ENCODE data around the gene GIGYF2.

GIGYF2 gene

GRCh38 chr2:232884001-232884421, 186.9 kb downstream of the GIGYF2 start:
- Histone ChIP-seq H3K4me2 (no peak overlapping the region), H3K9me3 (replicated peaks in 1 of 11) (no peaks in the 10 kb centered on the region), H3K36me3 (no peaks in the 10 kb centered on the region), H3K27ac (no peak overlapping the region), H3K27me3 (peaks cover 0 to under 1% (median 0%) of the 10 kb centered on the region in 11 experiments; a peak in 3 of 22 replicates), H3K4me3 (no peak overlapping the region), H3K4me1 (peaks cover 0 to 9% (median 6%) of the 10 kb centered on the region in 10 experiments; a peak in 8 of 20 replicates), H3K9ac (no peak overlapping the region), H4K20me1 (peaks cover 0 to 19% (median 0%) of the 10 kb centered on the region in 11 experiments; a peak in 4 of 22 replicates)
- TF ChIP-seq Cebpa-rat (IDR thresholded peaks at IDR 0.05), result no peak

GRCh38 chr2:232884549-232885263, 187.6 kb downstream of the GIGYF2 start:
- Histone ChIP-seq H3K9ac (no peak overlapping the region), H3K27ac (no peak overlapping the region), H3K4me1 (peaks cover 0 to 9% (median 6%) of the 10 kb centered on the region in 10 experiments; a peak in 8 of 20 replicates), H3K27me3 (no peaks in the 10 kb centered on the region), H3K4me2 (no peak overlapping the region), H3K36me3 (no peaks in the 10 kb centered on the region), H3K4me3 (no peak overlapping the region), H4K20me1 (peaks cover 0 to 12% (median 0%) of the 10 kb centered on the region in 11 experiments; a peak in 3 of 22 replicates), H3K9me3 (replicated peaks in 1 of 11) (no peaks in the 10 kb centered on the region)
- no peak for TF ChIP-seq Cebpa-rat (IDR thresholded peaks at IDR 0.05)

- Histone ChIP-seq H3K4me3 (no peak overlapping the region), H3K4me1 (peaks cover 0 to 8% (median 6%) of the 10 kb centered on the region in 10 experiments; a peak in 9 of 20 replicates), H3K36me3 (no peaks in the 10 kb centered on the region), H3K27ac (no peak overlapping the region), H3K9me3 (replicated peaks in 1 of 11) (no peaks in the 10 kb centered on the region), H3K9ac (no peak overlapping the region), H3K27me3 (no peaks in the 10 kb centered on the region), H4K20me1 (peaks cover 0 to 12% (median 0%) of the 10 kb centered on the region in 11 experiments; a peak in 3 of 22 replicates), H3K4me2 (no peak overlapping the region)
- TF ChIP-seq Cebpa-rat (IDR thresholded peaks at IDR 0.05), result no peak
Observed at GRCh38 chr2:232885264-232885961, 188.3 kb downstream of the GIGYF2 start.

GRCh38 chr2:232886176-232886575, 189.0 kb downstream of the GIGYF2 start:
- no peak overlapping the region for H3K27ac ChIP-seq
- no peak for TF ChIP-seq Cebpa-rat (IDR thresholded peaks at IDR 0.05)
- H3K36me3 ChIP-seq, result no peaks in the 10 kb centered on the region
- H3K4me3 ChIP-seq, result no peak overlapping the region
- H3K4me2 ChIP-seq, result no peak overlapping the region
- H3K4me1 ChIP-seq, result peaks cover 0 to 8% (median 7%) of the 10 kb centered on the region in 10 experiments; a peak in 16 of 20 replicates
- H3K9ac ChIP-seq, result no peak overlapping the region
- no peaks in the 10 kb centered on the region for H3K9me3 ChIP-seq (replicated peaks in 1 of 11)
- H4K20me1 ChIP-seq, result peaks cover 0 to 12% (median 0%) of the 10 kb centered on the region in 11 experiments; a peak in 2 of 22 replicates
- H3K27me3 ChIP-seq, result no peaks in the 10 kb centered on the region

GRCh38 chr2:232886632-232887031, 189.5 kb downstream of the GIGYF2 start:
- Histone ChIP-seq H4K20me1 (peaks cover 0 to 12% (median 0%) of the 10 kb centered on the region in 11 experiments; a peak in 2 of 22 replicates), H3K27me3 (no peaks in the 10 kb centered on the region), H3K4me2 (no peak overlapping the region), H3K36me3 (no peaks in the 10 kb centered on the region), H3K4me3 (no peak overlapping the region), H3K4me1 (peaks cover 0 to 10% (median 9%) of the 10 kb centered on the region in 10 experiments; a peak in 16 of 20 replicates), H3K9ac (no peak overlapping the region), H3K27ac (no peak overlapping the region), H3K9me3 (replicated peaks in 1 of 11) (no peaks in the 10 kb centered on the region)
- no peak for TF ChIP-seq Cebpa-rat (IDR thresholded peaks at IDR 0.05)

GRCh38 chr2:232887171-232887850, 190.2 kb downstream of the GIGYF2 start:
- no peak overlapping the region for H3K27ac ChIP-seq
- TF ChIP-seq Cebpa-rat (IDR thresholded peaks at IDR 0.05), result no peak
- H3K36me3 ChIP-seq, result no peaks in the 10 kb centered on the region

GRCh38 chr2:232888099-232888836, 191.1 kb downstream of the GIGYF2 start:
- no peak overlapping the region for H3K4me2 ChIP-seq
- no peaks in the 10 kb centered on the region for H3K27me3 ChIP-seq
- H3K27ac ChIP-seq, result no peak overlapping the region
- no peak overlapping the region for H3K9ac ChIP-seq
- H3K36me3 ChIP-seq, result no peaks in the 10 kb centered on the region
- TF ChIP-seq Cebpa-rat (IDR thresholded peaks at IDR 0.05), result no peak
- peaks cover 0 to 10% (median 9%) of the 10 kb centered on the region in 10 experiments; a peak in 16 of 20 replicates for H3K4me1 ChIP-seq
- H3K4me3 ChIP-seq, result no peak overlapping the region
- H4K20me1 ChIP-seq, result peaks cover 0 to 12% (median 0%) of the 10 kb centered on the region in 11 experiments; a peak in 2 of 22 replicates
- no peaks in the 10 kb centered on the region for H3K9me3 ChIP-seq (replicated peaks in 1 of 11)

More at GRCh38 chr2:232887171-232887850, 190.2 kb downstream of the GIGYF2 start:
- H3K4me1 ChIP-seq, result peaks cover 0 to 10% (median 9%) of the 10 kb centered on the region in 10 experiments; a peak in 16 of 20 replicates
- H3K4me2 ChIP-seq, result no peak overlapping the region
- peaks cover 0 to 12% (median 0%) of the 10 kb centered on the region in 11 experiments; a peak in 2 of 22 replicates for H4K20me1 ChIP-seq
- no peaks in the 10 kb centered on the region for H3K9me3 ChIP-seq (replicated peaks in 1 of 11)
- H3K4me3 ChIP-seq, result no peak overlapping the region
- no peak overlapping the region for H3K9ac ChIP-seq
- H3K27me3 ChIP-seq, result no peaks in the 10 kb centered on the region

- H3K27ac ChIP-seq, result no peak overlapping the region
- H3K9me3 ChIP-seq (replicated peaks in 1 of 11), result no peaks in the 10 kb centered on the region
- H4K20me1 ChIP-seq, result peaks cover 0 to 12% (median 0%) of the 10 kb centered on the region in 11 experiments; a peak in 2 of 22 replicates
- H3K4me1 ChIP-seq, result peaks cover 0 to 10% (median 9%) of the 10 kb centered on the region in 10 experiments; a peak in 16 of 20 replicates
- H3K36me3 ChIP-seq, result no peaks in the 10 kb centered on the region
- no peak overlapping the region for H3K4me3 ChIP-seq
- H3K9ac ChIP-seq, result no peak overlapping the region
- no peak overlapping the region for H3K4me2 ChIP-seq
- no peak for TF ChIP-seq Cebpa-rat (IDR thresholded peaks at IDR 0.05)
- H3K27me3 ChIP-seq, result no peaks in the 10 kb centered on the region
Observed at GRCh38 chr2:232888839-232889529, 191.9 kb downstream of the GIGYF2 start.

Data from BLaER1 treated with 17β-estradiol and CSF1 and Interleukin-3, amounts not matched to agents 10 nM and 100 nM (cell line).